Gastroesophageal sphincter (tissue), 4 donors: ENCODE results near the gene IDNK. TPM values are rescaled to one million over a fixed set of nuclear protein-coding genes. Genes with fewer than 3 reads are reported as not detected.

ENCODE experiments used
- ATAC-seq: fragments of 150-250 bp; one replicate; pipeline ENCODE4 v1.9.1; 2016; ENCODE audit warnings: mild to moderate bottlenecking, moderate library complexity
- H3K27ac ChIP-seq, 4 donors: fragments of 200-600 bp; sonication (generic) in 3 of 4; 1 replicate in 3 of 4; 2 replicates in 1 of 4; pipeline ENCODE4 v1.5.1; 2016 to 2019
- H3K27me3 ChIP-seq: fragments of 200-600 bp; sonication (generic); one replicate; pipeline ENCODE4 v1.5.1; 2019
- H3K36me3 ChIP-seq, 2 donors: fragments of 200-600 bp; sonication (generic); one replicate each; pipeline ENCODE4 v1.5.1; 2019; ENCODE audit warnings: control low read depth in 1 of 2
- H3K4me1 ChIP-seq, 3 donors: fragments of 200-600 bp; sonication (generic); 1 replicate in 2 of 3; 2 replicates in 1 of 3; pipeline ENCODE4 v1.5.1; 2016 to 2019; ENCODE audit warnings: control low read depth in 2 of 3
- H3K4me3 ChIP-seq, 2 donors: fragments of 200-600 bp; sonication (generic); one replicate each; pipeline ENCODE4 v1.5.1; 2019; ENCODE audit warnings: mild to moderate bottlenecking in 1 of 2, moderate library complexity in 1 of 2
- H3K9me3 ChIP-seq, 3 donors: fragments of 200-600 bp; sonication (generic); one replicate each; pipeline ENCODE4 v1.5.1; 2017 to 2019; ENCODE audit warnings: control low read depth in 2 of 3
- CTCF ChIP-seq, 4 experiments: fragments of 200-600 bp in 2 of 4; fragments of 450-650 bp in 2 of 4; sonication (generic) in 1 of 4; IDR thresholded peaks; one replicate each; pipeline ENCODE4 v1.5.1; 2017 to 2019; ENCODE audit warnings: antibody characterized with exemption in 4 of 4, mild to moderate bottlenecking in 2 of 4, moderate library complexity in 2 of 4
- EP300 ChIP-seq: sonication (generic); formaldehyde crosslinking; IDR thresholded peaks from one replicate; pipeline ENCODE4 v1.6.1; 2017; ENCODE audit warnings: antibody characterized with exemption, mild to moderate bottlenecking
- POLR2A ChIP-seq, 2 donors: fragments of 450-650 bp; IDR thresholded peaks; one replicate each; pipeline ENCODE4 v1.6.1; 2017; ENCODE audit warnings: antibody characterized with exemption in 2 of 2, mild to moderate bottlenecking in 2 of 2, moderate library complexity in 1 of 2
- POLR2AphosphoS5 ChIP-seq: sonication (generic); formaldehyde crosslinking; IDR thresholded peaks from one replicate; pipeline ENCODE4 v1.6.1; 2017; ENCODE audit warnings: antibody characterized with exemption
- WGBS, 2 donors: methylation state at CpG; one replicate each; pipeline ENCODE4 v1.1.5; 2018; ENCODE audit warnings: low coverage in 1 of 2; 5-methylcytosine and 5-hydroxymethylcytosine counted together
- total RNA-seq, 4 donors: library from RNA; depleted of rRNA; stranded (reverse); fragments of >200 nt; gene quantifications; one replicate each; pipeline ENCODE4 v1.1.0, GENCODE V29; 2016

The IDNK gene
- total RNA-seq, 4 donors from 2014 or later, result 4.5 to 16.8 (median 8.0) TPM

- H3K36me3 ChIP-seq, result peaks cover 8 to 100% of the 10 kb centered on the region in 2 donors
- ATAC-seq, result no peak
- H3K9me3 ChIP-seq, result no peaks in the 10 kb centered on the region
- H3K27ac ChIP-seq, result no peak overlapping the region
- 66 to 79% methylated on average over 5 to 6 of the region's 6 CpGs for WGBS, 2 donors
- H3K27me3 ChIP-seq, result no peaks in the 10 kb centered on the region
- no peak overlapping the region for H3K4me3 ChIP-seq
- TF ChIP-seq CTCF (IDR thresholded peaks at IDR 0.05), result no peak
- TF ChIP-seq POLR2A (IDR thresholded peaks at IDR 0.05), result no peak
- TF ChIP-seq POLR2AphosphoS5, result no peak
- no peaks in the 10 kb centered on the region for H3K4me1 ChIP-seq
Measured at GRCh38 chr9:83656952-83657351, 34.0 kb downstream of the IDNK start.

- Histone ChIP-seq H3K36me3 (peaks cover 13 to 92% of the 10 kb centered on the region in 2 donors), H3K4me3 (no peak overlapping the region), H3K27me3 (no peaks in the 10 kb centered on the region), H3K27ac (no peak overlapping the region), H3K4me1 (no peaks in the 10 kb centered on the region), H3K9me3 (no peaks in the 10 kb centered on the region)
- ATAC-seq, result no peak
- TF ChIP-seq POLR2A (IDR thresholded peaks at IDR 0.05), result no peak
- no peak for TF ChIP-seq CTCF (IDR thresholded peaks at IDR 0.05)
- no peak for TF ChIP-seq POLR2AphosphoS5
- TF ChIP-seq EP300, result no peak
- WGBS, 2 donors, result 86 to 95% methylated on average over 2 to 3 of the region's 3 CpGs
Measured at GRCh38 chr9:83662933-83663332, 40.0 kb downstream of the IDNK start.

GRCh38 chr9:83665580-83666200 is 42.7 kb downstream of the IDNK start:
- Histone ChIP-seq H3K9me3 (no peaks in the 10 kb centered on the region), H3K36me3 (peaks cover 9 to 83% of the 10 kb centered on the region in 2 donors), H3K27ac (peak overlapping the region in 2 of 4 donors; percentile 3 to 16), H3K4me3 (no peak overlapping the region), H3K27me3 (no peaks in the 10 kb centered on the region), H3K4me1 (no peaks in the 10 kb centered on the region)
- TF ChIP-seq POLR2A (IDR thresholded peaks at IDR 0.05) (no peak), CTCF (IDR thresholded peaks at IDR 0.05) (no peak), EP300 (no peak), POLR2AphosphoS5 (no peak)
- ATAC-seq, result no peak
- 41 to 51% methylated on average over 5 of the region's 5 CpGs for WGBS, 2 donors

- no peak for ATAC-seq
- peaks cover under 1 to 81% of the 10 kb centered on the region in 2 donors for H3K36me3 ChIP-seq
- H3K27ac ChIP-seq, result no peak overlapping the region
- WGBS, 2 donors, result 90 to 91% methylated on average over 1 of the region's 1 CpG
- no peak overlapping the region for H3K4me3 ChIP-seq
- no peaks in the 10 kb centered on the region for H3K4me1 ChIP-seq
- H3K27me3 ChIP-seq, result no peaks in the 10 kb centered on the region
- H3K9me3 ChIP-seq, result no peaks in the 10 kb centered on the region
- TF ChIP-seq POLR2A (IDR thresholded peaks at IDR 0.05), result no peak
- no peak for TF ChIP-seq CTCF (IDR thresholded peaks at IDR 0.05)
- no peak for TF ChIP-seq EP300
- no peak for TF ChIP-seq POLR2AphosphoS5
Measured at GRCh38 chr9:83669067-83669466, 46.1 kb downstream of the IDNK start.

GRCh38 chr9:83670381-83670780 is 47.4 kb downstream of the IDNK start:
- 96 to 97% methylated on average over 5 of the region's 5 CpGs for WGBS, 2 donors
- Histone ChIP-seq H3K27ac (no peak overlapping the region), H3K4me3 (no peak overlapping the region), H3K27me3 (no peaks in the 10 kb centered on the region), H3K4me1 (no peaks in the 10 kb centered on the region), H3K36me3 (peaks cover 0 to 80% of the 10 kb centered on the region in 2 donors), H3K9me3 (no peaks in the 10 kb centered on the region)
- no peak for ATAC-seq
- TF ChIP-seq CTCF (IDR thresholded peaks at IDR 0.05), result no peak
- TF ChIP-seq POLR2A (IDR thresholded peaks at IDR 0.05), result no peak
- no peak for TF ChIP-seq POLR2AphosphoS5
- TF ChIP-seq EP300, result no peak
